ENCODE measurements around the gene TPRA1. TPM values are rescaled to one million over a fixed set of nuclear protein-coding genes. Genes with fewer than 3 reads are reported as not detected.

TPRA1 gene
- total RNA-seq, 1 experiment from 2014 or later, result 35.1 TPM

- Histone ChIP-seq H3K4me1 (ENCODE audit: control insufficient read depth in 1 of 2, insufficient read depth in 2 of 2, low read length in 2 of 2) (peaks cover 18 to 32% of the 10 kb centered on the region in 2 experiments), H3K9me2 (ENCODE audit: insufficient read depth) (no peaks in the 10 kb centered on the region), H2AFZ (ENCODE audit: low read depth, low read length, poor library complexity, severe bottlenecking) (no peak overlapping the region), H3K36me3 (ENCODE audit: control insufficient read depth in 1 of 2, insufficient read depth in 2 of 2, low read length in 2 of 2) (peaks cover 0 to 7% of the 10 kb centered on the region in 2 experiments; a peak in 1 of 4 replicates), H3K9me3 (ENCODE audit: control insufficient read depth in 1 of 2, insufficient read depth in 1 of 2, low read depth in 1 of 2, low read length in 2 of 2) (no peaks in the 10 kb centered on the region), H3K79me2 (ENCODE audit: insufficient read depth, low read length) (peaks cover 54% of the 10 kb centered on the region), H3K27ac (ENCODE audit: low read depth, low read length) (peak overlapping the region; percentile 97), H3K4me2 (ENCODE audit: low read length) (peak overlapping the region; percentile 99), H3K27me3 (ENCODE audit: insufficient read depth, low read length) (no peaks in the 10 kb centered on the region), H3K4me3 (replicated peaks in 1 of 2; ENCODE audit: low read depth in 1 of 2, low read length in 2 of 2) (peak overlapping the region; percentile 78 to 95), H3K9ac (ENCODE audit: low read length) (peak overlapping the region; percentile 95), H4K20me1 (ENCODE audit: insufficient read depth) (no peaks in the 10 kb centered on the region)
- ChIA-PET POLR2A (interaction anchor here (1.8 kb wide), 1 partner anchor 9 kb away, joined by 4 read pairs; no protein-coding TSS in a partner anchor), CTCF (interaction anchor here (1.0 kb wide), 1 partner anchor 15 kb away, joined by 3 read pairs; no protein-coding TSS in a partner anchor), RAD21 (ENCODE audit: low non-redundant PET in 1 of 2, low total read pairs in 2 of 2, uncharacterized antibody in 2 of 2, unreplicated experiment in 2 of 2) (interaction anchor here in 1 of 2 experiments (0.7 kb wide), 1 partner anchor 366 kb away, joined by 4 read pairs; no protein-coding TSS in a partner anchor)
- BruUV-seq (replicated peaks), result no TSS peak
- intact Hi-C loops (cut with micrococcal nuclease), result loop anchor here (10.0 kb wide), 2 partner anchors 465 to 545 kb away; partner anchors contain the start of gene SEC61A1
- no peak for DNase-seq (ENCODE audit: low read depth, low spot score)
- ATAC-seq, result peak; percentile 0; the same call in 1 of the 2 replicates
- TF ChIP-seq, protein P1, sequence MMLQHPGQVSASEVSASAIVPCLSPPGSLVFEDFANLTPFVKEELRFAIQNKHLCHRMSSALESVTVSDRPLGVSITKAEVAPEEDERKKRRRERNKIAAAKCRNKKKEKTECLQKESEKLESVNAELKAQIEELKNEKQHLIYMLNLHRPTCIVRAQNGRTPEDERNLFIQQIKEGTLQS (IDR thresholded peaks at IDR 0.05), result no peak
- no peak for TF ChIP-seq EZH2phosphoT487 (IDR thresholded peaks at IDR 0.05; ENCODE audit: borderline replicate concordance)
Measured at GRCh38 chr3:127589600-127590281, 792 bp downstream of the TPRA1 start.

DNA sequence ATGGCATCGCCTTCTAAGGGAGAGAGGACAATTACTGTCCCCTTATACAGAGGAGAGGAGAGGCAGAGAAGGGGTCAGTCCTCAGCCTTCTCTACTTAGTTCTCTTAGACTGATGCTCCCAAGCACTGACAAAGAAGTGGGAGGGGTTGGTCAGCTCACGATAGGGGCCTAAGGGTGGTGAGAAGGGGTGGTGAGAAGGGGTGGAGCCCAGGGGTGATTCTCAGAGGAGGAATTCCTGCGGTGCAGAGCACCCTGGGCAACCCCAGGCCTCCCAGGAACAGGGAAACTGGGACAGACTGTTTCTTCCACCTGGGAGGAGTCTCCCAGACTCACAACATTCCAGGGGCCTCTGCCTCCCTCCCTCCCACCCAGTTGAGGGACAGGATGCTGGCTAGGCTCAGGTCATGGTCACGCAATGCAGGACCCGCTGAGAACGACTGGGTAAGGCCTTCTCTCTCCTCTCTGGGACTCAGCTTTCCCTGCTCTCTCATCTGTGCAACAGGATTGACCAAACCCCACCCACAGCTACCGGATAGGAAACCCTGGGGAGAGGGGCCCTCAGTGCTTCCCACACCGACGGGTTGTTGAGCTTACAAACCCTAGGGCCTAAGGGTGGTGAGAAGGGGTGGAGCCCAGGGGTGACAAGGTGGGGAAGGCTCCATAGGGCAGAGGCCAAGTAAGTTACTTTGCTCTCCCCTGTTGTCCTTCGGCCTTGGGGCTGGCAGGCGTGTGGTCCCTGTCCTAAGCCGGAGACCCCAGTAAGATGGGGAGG is 1.5 kb downstream of the TPRA1 start:
- Histone ChIP-seq H3K4me2 (ENCODE audit: low read length) (peak overlapping the region; percentile 99), H3K79me2 (ENCODE audit: insufficient read depth, low read length) (peaks cover 61% of the 10 kb centered on the region), H3K4me1 (ENCODE audit: control insufficient read depth in 1 of 2, insufficient read depth in 2 of 2, low read length in 2 of 2) (peaks cover 18 to 32% of the 10 kb centered on the region in 2 experiments), H3K36me3 (ENCODE audit: control insufficient read depth in 1 of 2, insufficient read depth in 2 of 2, low read length in 2 of 2) (peaks cover 0 to 7% of the 10 kb centered on the region in 2 experiments; a peak in 1 of 4 replicates), H3K4me3 (replicated peaks in 1 of 2; ENCODE audit: low read depth in 1 of 2, low read length in 2 of 2) (peak overlapping the region; percentile 78 to 95), H3K9me2 (ENCODE audit: insufficient read depth) (no peaks in the 10 kb centered on the region), H2AFZ (ENCODE audit: low read depth, low read length, poor library complexity, severe bottlenecking) (no peak overlapping the region), H4K20me1 (ENCODE audit: insufficient read depth) (no peaks in the 10 kb centered on the region), H3K27ac (ENCODE audit: low read depth, low read length) (peak overlapping the region; percentile 97), H3K9ac (ENCODE audit: low read length) (peak overlapping the region; percentile 95), H3K9me3 (ENCODE audit: control insufficient read depth in 1 of 2, insufficient read depth in 1 of 2, low read depth in 1 of 2, low read length in 2 of 2) (no peaks in the 10 kb centered on the region), H3K27me3 (ENCODE audit: insufficient read depth, low read length) (no peaks in the 10 kb centered on the region)
- POLR2A ChIA-PET, result interaction anchor here (1.8 kb wide), 1 partner anchor 10 kb away, joined by 4 read pairs; no protein-coding TSS in a partner anchor
- CTCF ChIA-PET, result interaction anchor here (1.0 to 2.1 kb wide), 2 partner anchors 14 kb away, joined by 3 to 7 read pairs; no protein-coding TSS in a partner anchor
- TF ChIP-seq, protein P2, sequence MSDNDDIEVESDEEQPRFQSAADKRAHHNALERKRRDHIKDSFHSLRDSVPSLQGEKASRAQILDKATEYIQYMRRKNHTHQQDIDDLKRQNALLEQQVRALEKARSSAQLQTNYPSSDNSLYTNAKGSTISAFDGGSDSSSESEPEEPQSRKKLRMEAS (IDR thresholded peaks at IDR 0.05), result no peak
- TF ChIP-seq CBX3 (IDR thresholded peaks at IDR 0.05; ENCODE audit: low read depth), result no peak
- no peak for TF ChIP-seq SIN3A (IDR thresholded peaks at IDR 0.05; ENCODE audit: low read depth)
- TF ChIP-seq ZBTB33 (IDR thresholded peaks at IDR 0.05; ENCODE audit: extremely low read depth, insufficient replicate concordance, low read length), result no peak
- TF ChIP-seq SP1 (IDR thresholded peaks at IDR 0.05; ENCODE audit: low read depth), result no peak
- no peak for TF ChIP-seq POLR2AphosphoS5 (IDR thresholded peaks at IDR 0.05; ENCODE audit: low read depth, low read length)
- TF ChIP-seq, protein P3, sequence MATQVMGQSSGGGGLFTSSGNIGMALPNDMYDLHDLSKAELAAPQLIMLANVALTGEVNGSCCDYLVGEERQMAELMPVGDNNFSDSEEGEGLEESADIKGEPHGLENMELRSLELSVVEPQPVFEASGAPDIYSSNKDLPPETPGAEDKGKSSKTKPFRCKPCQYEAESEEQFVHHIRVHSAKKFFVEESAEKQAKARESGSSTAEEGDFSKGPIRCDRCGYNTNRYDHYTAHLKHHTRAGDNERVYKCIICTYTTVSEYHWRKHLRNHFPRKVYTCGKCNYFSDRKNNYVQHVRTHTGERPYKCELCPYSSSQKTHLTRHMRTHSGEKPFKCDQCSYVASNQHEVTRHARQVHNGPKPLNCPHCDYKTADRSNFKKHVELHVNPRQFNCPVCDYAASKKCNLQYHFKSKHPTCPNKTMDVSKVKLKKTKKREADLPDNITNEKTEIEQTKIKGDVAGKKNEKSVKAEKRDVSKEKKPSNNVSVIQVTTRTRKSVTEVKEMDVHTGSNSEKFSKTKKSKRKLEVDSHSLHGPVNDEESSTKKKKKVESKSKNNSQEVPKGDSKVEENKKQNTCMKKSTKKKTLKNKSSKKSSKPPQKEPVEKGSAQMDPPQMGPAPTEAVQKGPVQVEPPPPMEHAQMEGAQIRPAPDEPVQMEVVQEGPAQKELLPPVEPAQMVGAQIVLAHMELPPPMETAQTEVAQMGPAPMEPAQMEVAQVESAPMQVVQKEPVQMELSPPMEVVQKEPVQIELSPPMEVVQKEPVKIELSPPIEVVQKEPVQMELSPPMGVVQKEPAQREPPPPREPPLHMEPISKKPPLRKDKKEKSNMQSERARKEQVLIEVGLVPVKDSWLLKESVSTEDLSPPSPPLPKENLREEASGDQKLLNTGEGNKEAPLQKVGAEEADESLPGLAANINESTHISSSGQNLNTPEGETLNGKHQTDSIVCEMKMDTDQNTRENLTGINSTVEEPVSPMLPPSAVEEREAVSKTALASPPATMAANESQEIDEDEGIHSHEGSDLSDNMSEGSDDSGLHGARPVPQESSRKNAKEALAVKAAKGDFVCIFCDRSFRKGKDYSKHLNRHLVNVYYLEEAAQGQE (IDR thresholded peaks at IDR 0.05; ENCODE audit: low read depth), result no peak
- DNase-seq (ENCODE audit: low read depth, low spot score) (no peak), ATAC-seq (peak; percentile 25)
- intact Hi-C loops (cut with micrococcal nuclease), result no loop called here
- no TSS peak for BruUV-seq (replicated peaks)
- RAD21 ChIA-PET (ENCODE audit: low non-redundant PET in 1 of 2, low total read pairs in 2 of 2, uncharacterized antibody in 2 of 2, unreplicated experiment in 2 of 2), result no interaction called here
